Pulmonary artery endothelial cell (primary cell): ENCODE data around the gene CPZ. TPM values are rescaled to one million over a fixed set of nuclear protein-coding genes. Genes with fewer than 3 reads are reported as not detected.

Source experiments
- total RNA-seq: library from RNA; depleted of rRNA; stranded (reverse); fragments of >200 nt; gene quantifications from 2 replicates; pipeline ENCODE4 v1.2.3, GENCODE V29; 2014

CPZ gene
- total RNA-seq, 1 donor from 2014 or later = not detected

Other genes starting within 250 kb of the CPZ start
- gene ACOX3, start 152.0 kb upstream of the CPZ start, total RNA-seq = 26.3 and 29.9 TPM in 2 replicates
- gene TRMT44, start 152.0 kb upstream of the CPZ start, total RNA-seq = 12.7 and 17.0 TPM in 2 replicates
- not detected in 2 replicates for gene GPR78, start 12.4 kb upstream of the CPZ start, total RNA-seq